Measurements from ENCODE around the gene CRABP2.

Gene CRABP2

DNA sequence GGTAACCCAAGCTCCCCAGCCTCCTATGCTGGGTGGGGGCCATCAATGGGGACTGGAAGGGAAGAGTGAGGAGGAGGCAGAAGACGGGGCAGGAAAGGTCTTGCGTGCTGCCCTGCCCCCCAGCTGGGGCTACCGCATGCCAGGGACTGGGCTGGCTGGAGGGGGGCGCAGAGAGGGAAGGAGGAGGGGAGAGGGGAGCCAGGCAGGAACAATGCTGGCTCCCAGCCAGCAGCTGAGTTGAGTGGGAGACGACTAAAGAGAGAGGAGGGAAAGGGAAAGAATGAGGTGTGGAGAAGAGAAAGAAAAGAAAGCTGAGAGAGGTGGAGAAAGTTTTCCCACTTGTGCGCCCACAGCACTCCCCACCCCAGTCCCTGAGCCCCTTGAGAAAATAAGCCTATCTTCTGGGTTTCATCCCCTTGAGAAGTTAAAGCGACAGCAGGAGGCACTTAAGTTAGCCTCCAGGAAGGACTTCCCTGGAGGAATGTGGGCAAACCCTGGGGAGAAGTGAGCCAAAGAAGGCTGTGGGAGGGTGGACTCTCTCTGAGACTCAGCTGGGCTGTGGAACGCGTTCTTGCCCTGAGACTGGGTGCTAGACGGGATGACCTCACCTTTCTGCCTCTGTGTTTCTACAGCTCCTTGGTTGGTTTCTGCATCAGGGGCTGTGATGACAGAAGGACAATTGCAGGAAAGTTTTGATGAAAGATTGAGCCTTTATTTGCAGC, 15.3 kb downstream of the CRABP2 start:
- DNase-seq (ENCODE audit: low read depth) = no peak

DNA sequence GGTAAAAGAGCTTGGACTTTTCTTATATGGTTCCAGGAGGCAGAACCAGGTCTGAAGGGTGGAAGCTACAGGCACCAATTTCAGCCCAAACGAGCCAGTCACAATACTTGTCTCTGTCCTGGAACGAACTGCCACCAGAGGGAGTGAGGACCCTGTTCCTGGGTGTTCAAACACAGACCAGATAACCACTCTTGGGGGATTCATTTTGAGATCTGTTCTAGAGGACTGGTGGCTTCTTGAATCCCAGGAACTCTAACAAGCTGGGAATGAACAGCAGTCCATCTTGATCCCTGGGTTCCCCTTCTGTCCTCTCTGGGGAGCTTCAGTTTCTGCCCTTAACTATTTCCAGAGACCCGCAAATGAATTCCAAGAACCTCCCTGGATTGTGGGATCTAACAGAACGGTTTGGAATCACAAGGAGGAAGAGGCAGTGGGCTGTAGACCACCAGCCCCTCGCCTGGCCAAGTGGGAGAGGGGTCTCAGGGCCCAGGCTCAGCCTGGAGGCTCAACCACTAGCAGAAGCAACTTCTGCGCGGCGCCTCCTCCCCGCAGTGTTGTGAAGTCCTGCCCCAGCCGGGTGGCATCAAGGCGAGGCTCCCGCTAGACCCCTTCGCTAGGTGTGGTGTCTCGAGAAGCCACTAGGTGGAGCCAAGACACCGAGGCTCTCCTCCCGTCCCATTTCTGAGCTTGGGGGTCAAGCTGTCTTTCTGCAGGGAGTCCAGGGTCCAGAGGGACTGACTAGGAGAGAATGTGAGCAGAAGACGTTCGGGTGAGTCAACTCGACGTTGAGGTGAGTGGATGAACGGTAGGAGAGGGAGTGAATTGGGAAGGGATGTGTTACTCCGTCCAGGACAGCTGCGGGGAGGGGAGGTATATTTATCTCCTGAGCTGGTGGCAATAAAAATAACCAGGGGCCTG, 16.1 kb downstream of the CRABP2 start:
- DNase-seq (ENCODE audit: low read depth) = no peak

DNA sequence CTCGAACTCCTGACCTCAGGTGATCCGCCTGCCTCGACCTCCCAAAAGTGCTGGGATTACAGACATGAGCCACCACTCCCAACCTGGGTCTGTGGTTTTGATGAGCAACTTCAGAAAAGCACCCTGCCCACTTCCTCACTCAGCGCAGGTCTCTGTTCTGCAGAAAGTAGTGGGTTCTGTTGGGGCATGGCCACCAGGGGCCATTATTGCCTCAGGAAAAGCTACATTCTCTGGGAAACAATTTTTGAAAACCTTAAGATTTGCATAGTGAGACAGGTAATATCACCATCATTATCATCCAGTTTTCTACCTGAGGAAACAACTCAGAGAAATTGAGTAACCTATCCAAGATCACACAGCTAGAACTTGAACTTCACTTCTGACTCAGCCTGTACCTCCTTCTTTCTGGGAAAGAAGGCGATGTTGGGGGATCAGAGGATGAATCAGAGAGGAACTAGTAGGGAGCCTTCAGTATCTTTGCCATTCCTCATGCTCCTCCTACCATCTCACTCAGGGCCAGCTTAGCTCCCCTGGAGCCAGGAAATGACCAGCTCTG, 21.1 kb downstream of the CRABP2 start:
- no peak for DNase-seq (ENCODE audit: low read depth)

DNA sequence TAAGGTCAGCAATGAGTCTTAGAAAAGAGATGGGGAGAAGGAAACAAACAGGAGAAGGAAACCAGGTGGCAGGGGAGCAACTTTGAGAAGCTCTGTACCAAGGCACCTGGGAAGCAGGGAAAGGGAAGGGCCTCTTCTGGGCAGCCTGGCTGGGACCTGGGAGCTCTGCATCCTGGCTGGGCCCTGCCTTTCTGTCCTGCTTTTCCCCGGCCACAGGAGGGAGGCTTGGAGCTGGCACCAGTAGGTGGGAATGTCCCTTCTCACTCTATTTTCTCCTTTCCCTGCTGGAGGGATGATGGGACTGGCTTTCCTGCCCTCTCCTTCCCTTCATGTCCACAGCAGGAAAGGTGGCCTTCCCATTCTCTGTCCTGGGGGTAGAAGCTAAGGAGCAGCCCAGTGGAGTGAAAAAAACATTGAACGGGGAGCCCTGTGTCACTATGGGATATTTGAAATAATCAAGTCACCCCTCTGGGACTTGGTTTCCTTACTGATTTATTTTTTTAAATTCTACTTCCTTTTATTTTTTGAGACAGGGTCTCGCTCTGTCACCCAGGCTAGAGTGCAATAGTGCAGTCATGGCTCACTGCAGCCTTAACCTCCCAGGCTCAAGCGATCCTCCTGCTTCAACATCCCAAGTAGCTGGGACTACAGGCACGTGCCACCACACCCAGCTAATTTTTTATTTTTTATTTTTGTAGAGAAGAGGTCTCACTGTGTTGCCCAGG, 23.1 kb downstream of the CRABP2 start:
- DNase-seq (ENCODE audit: low read depth) = no peak

DNA sequence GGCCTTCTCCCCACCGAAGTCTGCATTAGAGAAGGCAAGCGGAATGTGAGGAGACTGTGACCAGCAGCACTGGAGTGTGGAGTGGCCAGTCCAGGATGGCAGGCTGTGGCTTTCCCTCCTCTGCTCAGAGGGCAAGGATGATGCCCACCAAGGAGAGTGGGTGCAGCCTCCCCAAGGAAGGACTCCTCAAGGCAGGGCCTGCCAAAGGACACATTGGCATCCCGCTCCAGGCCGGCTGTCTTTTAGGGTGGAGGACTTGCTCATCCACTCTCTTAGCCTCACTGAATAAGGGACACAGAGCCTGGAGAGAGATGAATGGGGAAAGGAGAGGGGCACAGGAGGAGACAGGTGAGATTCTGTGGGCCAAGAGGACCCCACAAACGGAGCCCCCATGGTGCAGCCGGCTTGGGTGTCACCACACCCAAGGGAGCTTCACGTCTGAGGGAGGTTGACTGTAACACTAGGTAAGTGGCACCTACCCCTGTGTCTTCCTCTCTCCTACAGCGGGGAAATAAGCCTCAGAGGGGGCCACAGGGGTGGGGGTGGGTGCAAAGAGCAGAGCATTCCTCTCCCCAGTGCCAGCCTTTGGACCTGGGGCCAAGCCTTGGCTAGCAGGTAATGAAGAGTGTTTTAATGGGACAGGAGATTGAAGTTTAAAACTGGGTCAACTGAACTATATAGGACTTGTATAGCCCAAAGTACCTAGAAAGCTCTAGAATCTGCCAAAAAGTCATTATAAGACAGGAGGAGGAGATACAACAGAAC, 24.0 kb downstream of the CRABP2 start:
- no peak for DNase-seq (ENCODE audit: low read depth)

DNA sequence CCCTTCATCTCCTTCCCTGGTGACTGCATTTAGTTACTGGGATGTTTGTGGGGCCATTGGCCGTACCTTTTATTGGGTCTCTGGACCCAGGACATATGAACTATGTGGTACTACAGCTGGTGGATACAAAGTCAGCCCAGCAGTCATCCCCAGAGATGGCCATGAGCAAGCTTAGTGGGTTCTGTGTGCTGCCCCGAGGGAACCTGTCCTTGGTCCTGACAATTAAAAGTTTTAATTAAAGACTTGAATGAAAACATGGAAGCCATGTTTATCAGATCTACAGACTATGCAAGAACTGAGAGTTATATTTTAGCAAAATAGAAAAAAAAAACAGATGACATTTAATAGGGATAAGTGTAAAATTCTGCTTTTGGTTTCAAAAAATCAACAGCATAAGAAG, 25.3 kb downstream of the CRABP2 start:
- no peak for DNase-seq (ENCODE audit: low read depth)

DNA sequence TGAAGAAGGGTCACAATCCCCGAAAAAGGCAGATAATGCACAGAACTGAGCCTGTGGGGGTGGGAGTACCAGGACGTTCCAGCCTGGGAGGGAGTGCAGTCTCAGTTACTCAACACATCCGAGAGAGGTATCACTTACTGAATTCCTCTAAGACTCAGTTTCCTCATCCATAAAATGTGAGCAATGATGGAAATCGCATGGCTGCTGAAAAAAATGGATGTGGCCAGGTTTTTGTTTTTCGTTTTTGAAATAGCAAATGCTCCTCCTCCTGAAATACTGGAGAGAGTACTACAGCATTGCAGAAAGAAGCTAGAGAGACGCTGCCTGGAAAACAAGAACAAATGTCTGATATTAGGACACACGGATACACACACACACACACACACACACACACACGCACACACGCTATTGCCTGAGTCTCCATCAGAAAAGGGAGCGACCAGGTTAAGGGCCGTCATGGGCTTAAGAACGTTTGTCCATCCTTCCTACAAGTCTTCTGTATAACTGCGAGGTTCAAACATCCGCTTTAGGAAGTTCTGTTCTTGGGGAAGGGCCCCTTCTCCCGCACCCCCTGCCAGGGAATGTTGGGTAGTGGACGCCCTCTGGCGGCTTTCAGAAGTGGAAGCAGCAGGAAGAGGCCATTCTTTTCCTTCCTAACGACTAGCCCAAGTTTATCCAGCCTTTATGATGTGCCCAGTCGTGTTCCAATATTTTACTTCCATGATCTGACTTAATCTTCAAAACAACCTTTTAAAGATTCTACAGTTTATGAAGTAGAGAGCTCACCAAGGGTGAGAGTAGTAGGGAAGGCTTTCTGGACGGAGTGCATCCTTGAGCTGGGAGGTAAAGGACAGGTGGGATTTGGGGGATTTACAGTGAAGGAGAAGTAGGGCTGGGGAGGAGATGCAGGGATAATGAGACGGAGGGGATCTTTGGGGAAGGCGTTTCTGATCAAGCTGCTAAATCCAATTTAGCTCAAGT, 27.5 kb downstream of the CRABP2 start:
- no peak for DNase-seq (ENCODE audit: low read depth)

DNA sequence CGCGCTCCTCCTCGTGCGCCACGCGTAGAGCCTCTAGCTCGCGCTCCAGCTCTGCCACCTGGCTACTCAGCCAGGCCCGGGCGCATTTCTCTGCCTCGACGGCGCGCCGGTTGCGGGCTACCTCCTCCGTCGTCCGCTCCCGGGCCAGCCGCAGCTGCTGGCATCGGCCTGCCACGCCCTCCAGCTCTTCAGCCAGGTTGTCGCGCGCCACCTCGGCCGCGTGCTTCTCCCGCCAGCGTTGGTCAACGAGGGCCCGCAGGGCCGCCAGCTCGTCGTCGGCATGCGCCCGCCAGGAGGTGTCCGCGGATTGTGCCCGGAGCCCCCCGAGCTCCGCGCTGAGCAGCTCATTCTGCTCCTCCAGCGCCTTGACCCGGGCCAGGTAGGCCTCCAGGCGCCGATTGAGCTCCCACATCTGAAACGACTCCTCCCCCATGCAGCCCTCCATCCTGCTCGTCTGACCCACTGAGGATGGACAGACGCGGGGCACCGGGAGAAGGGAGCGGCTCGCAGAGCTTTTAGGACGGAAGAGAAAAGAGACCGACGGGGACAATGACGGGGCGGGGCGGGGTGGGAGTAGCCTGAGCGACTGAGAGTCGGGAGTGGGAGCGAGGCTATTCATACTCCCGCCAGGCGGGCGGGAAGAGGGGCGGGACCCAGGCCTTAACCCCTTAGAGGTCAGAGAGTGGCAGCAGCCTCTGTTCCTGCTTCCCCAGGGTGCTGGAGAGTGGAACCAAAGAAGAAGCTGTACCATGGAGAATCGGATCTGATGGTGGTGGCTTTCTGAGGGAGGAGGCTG, 28.4 kb downstream of the CRABP2 start, which contains the start of gene NES:
TSS of gene NES (minus strand) at position 588 of the 796 bp plus-strand sequence. CDS start at position 445, 143 bp downstream.
- no peak for DNase-seq (ENCODE audit: low read depth)

DNA sequence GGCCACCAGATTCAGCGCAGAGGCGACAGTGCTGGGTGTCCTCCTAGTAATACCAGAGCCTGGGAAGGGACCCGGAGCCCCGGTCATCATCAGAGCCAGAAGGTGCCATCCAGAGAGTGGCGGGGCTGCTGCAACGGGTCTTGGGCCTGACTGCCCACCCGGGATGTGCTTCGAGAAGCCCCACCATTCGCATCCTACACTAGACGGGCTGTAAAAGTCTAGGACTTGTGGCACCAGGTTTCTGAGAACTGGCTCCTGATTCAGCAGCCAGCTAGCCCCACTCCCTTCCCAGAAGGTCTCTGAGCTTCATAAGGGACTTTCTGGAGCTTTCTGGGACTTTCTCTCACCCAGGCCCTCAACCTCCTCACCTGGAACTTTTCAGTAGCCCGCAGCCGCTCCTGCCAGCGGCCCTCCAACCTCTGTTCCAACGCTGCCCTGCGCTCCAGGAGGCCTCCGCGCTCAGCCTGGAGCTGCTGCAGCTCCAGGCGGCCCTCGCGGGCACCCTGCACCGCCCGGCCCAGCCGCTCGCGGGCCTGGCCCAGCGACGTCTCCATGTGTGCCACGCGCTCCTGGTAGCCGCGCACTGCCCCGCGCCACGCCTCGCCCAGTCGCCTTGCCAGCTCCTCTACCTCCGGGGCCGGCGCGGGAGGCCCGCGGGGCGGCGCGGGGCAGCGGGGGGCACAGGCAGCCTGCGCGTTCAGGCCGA, 29.1 kb downstream of the CRABP2 start:
- no peak for DNase-seq (ENCODE audit: low read depth)

DNA sequence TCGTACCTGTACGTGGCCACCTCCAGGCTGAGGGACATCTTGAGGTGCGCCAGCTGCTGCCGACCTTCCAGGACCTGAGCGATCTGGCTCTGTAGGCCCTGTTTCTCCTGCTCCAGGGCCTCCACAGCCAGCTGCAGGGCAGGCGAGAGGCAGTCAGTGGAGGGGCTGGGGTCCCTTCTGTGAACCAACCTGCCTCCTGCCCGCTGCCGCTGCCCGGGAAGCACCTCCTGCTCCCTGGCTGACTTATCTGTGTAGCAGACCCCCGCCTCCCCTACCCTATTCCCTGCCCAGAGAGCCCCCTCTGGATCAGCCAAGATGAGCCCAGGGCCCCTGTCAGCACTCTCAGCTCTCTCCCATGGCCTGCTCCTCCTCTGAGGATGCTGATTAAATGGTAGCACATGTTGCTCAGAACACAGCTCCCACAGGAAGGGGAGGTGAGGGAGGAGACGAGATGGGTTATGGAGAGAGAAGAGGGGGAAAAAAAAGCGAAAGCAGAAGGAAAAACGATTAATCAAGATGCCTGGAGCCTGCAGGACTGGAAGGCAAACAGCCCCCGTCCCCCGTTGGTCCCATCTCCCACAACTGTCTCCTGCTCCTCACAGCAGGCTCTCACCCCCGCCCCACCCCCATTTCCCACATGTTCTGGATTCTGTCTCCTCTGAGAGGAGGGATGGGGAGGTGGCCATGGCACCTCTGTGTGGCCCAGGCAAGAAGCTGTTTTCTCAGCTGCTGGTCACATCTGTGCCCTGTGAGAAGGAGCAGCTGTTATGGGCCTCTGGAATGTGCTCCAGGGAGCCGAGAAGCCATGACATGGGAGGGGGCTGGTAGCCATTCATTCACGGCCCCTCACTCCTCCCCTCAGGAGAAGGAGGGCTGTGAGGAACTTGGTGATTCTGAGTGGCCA, 29.9 kb downstream of the CRABP2 start:
- DNase-seq (ENCODE audit: low read depth) = no peak

DNA sequence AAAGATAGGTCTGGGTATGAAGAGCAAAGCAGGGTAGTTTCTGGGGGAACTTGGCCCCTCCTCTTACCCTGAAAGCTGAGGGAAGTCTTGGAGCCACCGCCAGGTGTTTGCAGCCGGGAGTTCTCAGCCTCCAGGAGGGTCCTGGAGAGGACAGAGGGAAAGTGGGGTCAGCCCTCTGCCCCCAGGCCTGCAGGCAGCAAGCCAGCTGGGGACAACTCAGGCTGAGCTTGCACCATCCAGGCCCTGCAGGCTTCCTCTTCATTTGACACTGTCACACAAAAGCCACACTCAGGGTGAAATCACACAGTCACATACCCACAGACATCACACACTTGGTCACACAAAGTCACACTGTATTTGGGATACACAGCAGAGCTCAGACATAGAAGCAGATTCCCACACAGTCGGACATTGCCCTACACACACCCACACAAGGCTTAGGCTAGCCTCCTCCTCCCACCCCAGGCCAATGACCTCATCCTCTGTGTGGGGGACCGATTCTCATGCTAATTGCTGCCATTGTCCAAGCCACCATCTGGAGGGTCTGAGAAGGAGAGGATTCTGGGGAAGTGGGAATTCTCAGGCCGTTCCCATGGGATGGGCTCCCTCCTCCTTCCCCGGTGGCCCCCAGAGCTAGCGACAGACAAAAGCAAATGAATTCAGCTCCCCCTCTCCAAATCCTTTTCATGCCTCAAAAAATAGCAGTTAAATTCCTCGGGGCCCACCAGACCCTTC, 31.8 kb downstream of the CRABP2 start:
- DNase-seq (ENCODE audit: low read depth) = no peak

DNA sequence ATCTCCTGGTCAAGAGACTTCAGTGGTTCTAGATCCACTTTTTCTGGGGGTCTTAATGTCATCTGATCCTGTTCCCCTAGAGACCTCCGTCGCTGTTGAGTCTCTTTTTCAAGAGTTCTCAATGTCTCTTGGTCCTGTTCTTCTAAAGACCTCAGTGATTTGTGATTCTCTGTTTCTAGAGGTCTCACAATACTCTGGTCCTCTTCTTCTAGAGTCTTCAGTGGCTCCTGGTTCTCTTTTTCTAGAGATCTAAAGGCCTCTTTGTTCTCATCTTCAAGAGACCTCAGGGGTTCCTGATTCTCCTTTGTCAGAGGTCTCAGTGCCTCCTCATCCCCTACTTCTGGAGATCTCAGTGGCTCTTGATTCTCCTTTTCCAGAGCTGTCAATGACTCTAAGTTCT, 33.6 kb downstream of the CRABP2 start:
- no peak for DNase-seq (ENCODE audit: low read depth)

DNA sequence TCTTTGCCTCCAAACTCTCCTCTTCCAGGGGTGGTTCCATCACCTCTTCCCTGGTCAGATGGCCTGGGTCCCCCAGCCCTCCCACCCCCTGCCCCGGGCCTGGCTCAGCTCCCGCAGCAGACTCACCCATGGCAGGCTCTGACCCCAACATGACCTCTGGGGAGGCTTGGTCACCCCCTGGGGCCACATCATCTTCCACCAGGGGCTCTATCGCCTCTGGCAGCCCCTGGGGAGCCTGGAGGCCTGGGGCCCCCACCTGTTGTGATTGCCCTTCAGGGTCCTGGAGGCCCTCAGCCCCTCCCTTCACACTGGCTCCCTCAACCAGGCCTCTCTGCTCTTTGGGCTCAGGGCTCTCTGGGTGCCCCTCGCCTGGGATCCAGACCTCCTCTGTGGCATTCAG, 34.6 kb downstream of the CRABP2 start:
- DNase-seq (ENCODE audit: low read depth) = no peak

DNA sequence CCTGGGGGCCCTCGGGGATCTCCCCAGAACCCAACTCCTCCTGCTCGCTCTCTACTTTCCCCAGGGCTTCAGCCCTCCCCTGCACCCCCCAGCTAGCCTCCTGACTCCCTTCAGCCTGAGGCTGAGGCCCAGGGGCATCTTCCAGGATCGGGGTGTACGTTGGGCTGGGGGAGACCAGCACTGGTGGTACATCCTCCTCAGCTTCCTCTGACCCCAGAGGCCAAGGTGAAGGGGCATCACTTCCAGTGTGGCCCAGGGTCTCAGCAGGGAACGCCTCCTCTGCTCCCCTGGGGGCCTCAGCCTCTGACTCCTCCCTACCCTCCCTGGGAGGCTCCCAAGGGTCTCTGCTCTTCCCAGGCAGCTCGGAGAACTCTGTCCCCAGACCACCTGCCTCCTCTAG, 35.0 kb downstream of the CRABP2 start:
- DNase-seq (ENCODE audit: low read depth) = no peak

DNA sequence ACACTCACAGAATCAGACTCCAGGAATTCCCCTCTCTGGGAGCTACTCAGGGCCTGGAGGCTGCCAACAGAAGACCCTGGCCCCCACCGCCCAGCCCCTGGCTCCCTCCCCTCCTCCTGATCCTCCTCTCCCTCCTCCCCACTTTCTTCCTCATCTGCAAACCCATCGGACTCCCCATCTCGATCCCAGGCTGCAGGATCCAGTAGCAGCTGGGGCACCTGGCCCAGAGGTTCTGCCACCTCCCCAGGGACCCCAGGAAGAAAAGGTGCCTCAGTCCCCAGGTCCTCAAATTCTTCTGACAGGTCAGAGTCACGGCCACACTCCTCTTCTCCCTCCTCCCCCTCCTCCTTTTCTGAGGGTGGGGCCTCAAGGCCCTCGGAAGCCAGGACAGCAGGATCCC, 35.6 kb downstream of the CRABP2 start:
- DNase-seq (ENCODE audit: low read depth) = no peak

DNA sequence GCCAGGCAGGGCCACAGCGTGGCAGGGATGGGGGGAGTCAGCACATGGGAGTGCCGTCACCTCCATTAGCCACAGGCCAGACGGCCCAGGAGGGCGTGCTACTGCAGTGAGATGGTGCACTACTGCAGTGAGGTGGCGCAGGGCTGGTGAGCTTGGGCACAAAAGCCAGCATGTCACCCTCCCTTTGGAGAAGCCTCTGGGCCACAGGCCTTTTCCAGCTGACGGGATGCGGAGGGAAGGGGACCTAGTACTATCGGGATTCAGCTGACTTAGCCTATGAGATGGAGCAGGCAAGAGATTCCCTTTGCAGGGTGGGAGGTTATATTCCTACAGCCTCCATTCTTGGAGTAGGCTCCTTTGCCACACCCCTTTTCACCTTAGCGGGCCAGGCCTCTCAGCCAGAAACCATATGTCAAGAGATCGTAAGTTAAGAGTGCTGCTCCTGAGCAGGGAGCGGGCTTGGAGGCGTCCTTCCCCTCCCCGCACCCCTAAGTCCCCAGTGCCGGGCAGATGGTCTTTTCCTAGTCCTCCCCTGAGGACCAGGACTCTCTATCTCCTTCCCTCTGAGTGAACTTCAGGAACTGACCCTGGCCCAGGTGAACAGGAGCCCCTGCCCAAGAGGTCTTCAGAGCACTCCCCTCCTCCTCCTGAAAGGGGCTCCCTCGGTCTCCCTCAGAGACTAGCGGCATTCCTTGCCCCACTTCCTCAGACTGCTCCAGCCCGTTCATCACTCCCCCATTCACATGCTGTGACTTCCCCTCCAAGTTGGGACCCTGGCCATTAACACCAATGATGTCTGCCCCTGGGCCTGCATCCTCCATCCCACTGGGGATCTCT, 36.4 kb downstream of the CRABP2 start:
- DNase-seq (ENCODE audit: low read depth) = no peak

All from non-pigmented ciliary epithelial cell (primary cell).